Esophagus (tissue), 2 donors: Measurements from ENCODE around the gene KIF3B. TPM values are rescaled to one million over a fixed set of nuclear protein-coding genes. Genes with fewer than 3 reads are reported as not detected.
"Not testable (repeated sequence)": the region's sequence is repeated elsewhere in the genome, so short reads cannot be mapped to it uniquely, and the experiment has no call there.

Experiments used
- H3K27ac ChIP-seq, 2 donors: one replicate each; pipeline ENCODE4 v1.5.1; 2013; ENCODE audit warnings: low read depth in 2 of 2, mild to moderate bottlenecking in 2 of 2, inconsistent platforms in 1 of 2, low read length in 1 of 2, moderate library complexity in 1 of 2
- H3K27me3 ChIP-seq, 2 donors: one replicate each; pipeline ENCODE4 v1.6.1; 2013; ENCODE audit warnings: low read length in 2 of 2, control low read depth in 1 of 2, mild to moderate bottlenecking in 1 of 2; ENCODE audit not compliant: insufficient read depth in 2 of 2, control insufficient read depth in 1 of 2
- H3K36me3 ChIP-seq, 2 donors: one replicate each; pipeline ENCODE4 v1.6.1; 2013; ENCODE audit warnings: low read length in 1 of 2; ENCODE audit not compliant: control insufficient read depth in 2 of 2, insufficient read depth in 2 of 2
- H3K4me1 ChIP-seq, 2 donors: one replicate each; pipeline ENCODE4 v1.6.1; 2013; ENCODE audit warnings: low read length in 1 of 2; ENCODE audit not compliant: control insufficient read depth in 2 of 2, insufficient read depth in 2 of 2
- H3K4me3 ChIP-seq, 2 donors: one replicate each; pipeline ENCODE4 v1.5.1; 2013; ENCODE audit warnings: low read length in 2 of 2, mild to moderate bottlenecking in 2 of 2, low read depth in 1 of 2, moderate library complexity in 1 of 2
- H3K9me3 ChIP-seq, 2 donors: one replicate each; pipeline ENCODE4 v1.6.1; 2013; ENCODE audit warnings: mild to moderate bottlenecking in 2 of 2, low read depth in 1 of 2, low read length in 1 of 2, moderate library complexity in 1 of 2; ENCODE audit not compliant: control insufficient read depth in 2 of 2, insufficient read depth in 1 of 2
- WGBS, 2 donors: extraction: QIAGEN DNeasy Blood & Tissue Kit; methylation state at CpG; one replicate each; pipeline ENCODE4 v1.1.7; 2013; 5-methylcytosine and 5-hydroxymethylcytosine counted together
- polyA plus RNA-seq, 2 donors: library from polyadenylated mRNA; stranded (reverse); fragments of 200-250 nt; gene quantifications; one replicate each; pipeline ENCODE4 v1.2.3, GENCODE V29; 2013
- donor health status: healthy with polysubstance abuse.
- donor health status: Bipolar disorder and iron deficiency.

KIF3B gene
- polyA plus RNA-seq, 2 donors = 2.6 to 4.5 TPM

- Histone ChIP-seq H3K27ac (no peak overlapping the region), H3K27me3 (no peaks in the 10 kb centered on the region), H3K4me1 (peaks cover 0 to 7% of the 10 kb centered on the region in 2 donors), H3K9me3 (no peaks in the 10 kb centered on the region), H3K4me3 (no peak overlapping the region), H3K36me3 (no peaks in the 10 kb centered on the region)
- 86 to 90% methylated on average over 3 of the region's 3 CpGs for WGBS, 2 donors
These were observed 3.1 kb upstream of the KIF3B start for GRCh38 chr20:32274359-32274758.

DNA sequence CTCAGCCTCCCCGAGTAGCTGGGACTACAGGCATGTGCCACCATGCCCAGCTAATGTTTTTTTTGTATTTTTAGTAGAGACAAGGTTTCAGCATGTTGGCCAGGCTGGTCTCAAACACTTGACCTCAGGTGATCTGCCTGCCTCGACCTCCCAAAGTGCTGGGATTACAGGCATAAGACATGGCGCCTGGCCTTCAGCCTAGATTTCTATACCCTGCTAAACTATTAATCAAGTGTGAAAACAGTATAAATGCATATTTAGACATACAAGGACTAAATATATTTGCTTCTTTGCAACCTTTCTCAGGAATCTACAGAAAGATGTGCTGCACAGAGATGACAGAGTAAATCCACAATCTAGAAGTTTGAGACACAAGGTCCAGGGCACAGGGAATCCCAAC, 2.3 kb upstream of the KIF3B start:
- not testable (repeated sequence) for H3K9me3 ChIP-seq, H3K27me3 ChIP-seq, H3K36me3 ChIP-seq, H3K4me3 ChIP-seq, H3K27ac ChIP-seq, H3K4me1 ChIP-seq
- WGBS, 2 donors = 80 to 88% methylated on average over 3 of the region's 3 CpGs

DNA sequence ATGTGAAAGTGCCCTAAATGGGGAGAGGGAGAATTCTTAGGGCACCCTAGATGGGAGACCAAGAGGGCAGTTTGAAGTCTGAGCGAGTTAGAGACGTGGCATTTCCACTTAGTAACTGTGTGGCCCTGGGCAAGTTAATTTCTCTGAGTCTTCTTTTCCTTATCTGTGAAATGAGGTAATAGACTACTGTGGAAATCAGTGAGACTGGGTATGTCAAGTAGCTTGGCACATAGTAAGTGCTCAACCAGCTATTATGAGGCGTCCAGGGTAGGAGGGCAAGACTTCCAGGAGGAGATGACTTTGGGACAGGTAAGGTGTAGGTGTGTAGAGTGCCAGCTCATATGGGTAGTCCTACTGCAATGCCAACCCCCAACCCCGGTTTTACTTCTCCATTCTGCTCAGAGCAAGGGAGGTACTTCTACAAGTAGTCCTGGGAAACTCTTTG, 770 bp downstream of the KIF3B start:
- Histone ChIP-seq H3K27ac (peak overlapping the region in 1 of 2 donors; percentile 54), H3K4me3 (peak overlapping the region; percentile 76 to 78), H3K36me3 (peaks cover 0 to 2% of the 10 kb centered on the region in 2 donors), H3K4me1 (peaks cover 0 to 7% of the 10 kb centered on the region in 2 donors), H3K27me3 (no peaks in the 10 kb centered on the region), H3K9me3 (no peaks in the 10 kb centered on the region)
- 31 to 37% methylated on average over 4 of the region's 4 CpGs for WGBS, 2 donors

DNA sequence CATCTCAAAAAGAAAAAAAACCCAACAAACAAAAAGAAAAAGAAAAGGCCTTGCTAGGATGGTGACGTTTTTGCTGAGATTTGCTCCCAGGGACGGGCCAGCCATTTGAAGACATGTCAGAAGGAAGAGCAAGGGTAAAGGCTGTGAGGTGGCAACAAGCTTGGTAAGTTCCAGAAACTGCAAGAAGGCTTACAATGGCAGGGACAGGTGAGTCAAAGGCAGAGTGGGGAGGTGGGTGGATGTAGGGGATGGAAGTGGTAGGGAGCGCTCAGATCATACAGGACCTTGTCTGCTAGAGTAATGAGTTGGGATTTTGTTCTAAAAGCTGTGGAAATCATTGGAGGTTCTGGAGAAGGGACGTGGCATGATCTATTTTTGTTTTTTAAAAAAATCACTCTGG, 4.3 kb downstream of the KIF3B start:
- Histone ChIP-seq H3K27ac (no peak overlapping the region), H3K27me3 (no peaks in the 10 kb centered on the region), H3K4me1 (peaks cover 0 to 7% of the 10 kb centered on the region in 2 donors), H3K36me3 (peaks cover 0 to 2% of the 10 kb centered on the region in 2 donors), H3K4me3 (no peak overlapping the region), H3K9me3 (no peaks in the 10 kb centered on the region)
- 81 to 90% methylated on average over 4 of the region's 4 CpGs for WGBS, 2 donors

GRCh38 chr20:32282461-32282860, 5.0 kb downstream of the KIF3B start:
- H3K9me3 ChIP-seq = no peaks in the 10 kb centered on the region
- H3K36me3 ChIP-seq = peaks cover 0 to 2% of the 10 kb centered on the region in 2 donors
- peaks cover 0 to 4% of the 10 kb centered on the region in 2 donors for H3K4me1 ChIP-seq
- 30 to 33% methylated on average over 4 of the region's 4 CpGs for WGBS, 2 donors
- H3K27ac ChIP-seq = no peak overlapping the region
- no peaks in the 10 kb centered on the region for H3K27me3 ChIP-seq
- H3K4me3 ChIP-seq = no peak overlapping the region

DNA sequence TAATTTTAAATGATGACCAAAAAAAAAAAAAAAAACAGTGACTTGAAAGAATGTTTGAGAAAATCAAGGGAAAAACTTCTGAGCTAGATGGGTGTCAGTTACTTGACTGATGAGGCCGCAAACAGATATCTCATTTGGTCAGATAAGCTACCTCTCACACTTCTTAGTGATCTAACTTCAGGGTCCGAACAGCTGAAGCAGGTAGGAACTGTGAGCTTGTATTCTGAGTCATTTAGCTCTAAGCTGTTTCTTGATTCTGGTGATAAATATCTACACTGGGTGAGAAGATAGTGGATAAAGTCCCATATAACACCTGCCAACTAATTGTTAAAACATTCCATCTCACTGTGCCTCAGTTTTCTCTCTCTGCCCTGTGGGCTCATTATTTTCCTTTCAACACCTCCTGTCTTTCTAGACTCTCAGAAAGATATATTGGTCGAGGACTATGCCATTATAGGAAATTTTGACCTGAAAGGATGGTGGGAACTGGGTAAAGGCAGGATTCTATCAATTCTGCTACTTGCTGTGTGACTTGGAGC, 7.7 kb downstream of the KIF3B start:
- H3K4me3 ChIP-seq = no peak overlapping the region
- no peaks in the 10 kb centered on the region for H3K27me3 ChIP-seq
- WGBS, 2 donors = 56 to 64% methylated on average over 3 of the region's 3 CpGs
- H3K9me3 ChIP-seq = no peaks in the 10 kb centered on the region
- peaks cover 0 to 2% of the 10 kb centered on the region in 2 donors for H3K36me3 ChIP-seq
- peak overlapping the region in 1 of 2 donors; percentile 13 for H3K27ac ChIP-seq
- H3K4me1 ChIP-seq = no peaks in the 10 kb centered on the region

DNA sequence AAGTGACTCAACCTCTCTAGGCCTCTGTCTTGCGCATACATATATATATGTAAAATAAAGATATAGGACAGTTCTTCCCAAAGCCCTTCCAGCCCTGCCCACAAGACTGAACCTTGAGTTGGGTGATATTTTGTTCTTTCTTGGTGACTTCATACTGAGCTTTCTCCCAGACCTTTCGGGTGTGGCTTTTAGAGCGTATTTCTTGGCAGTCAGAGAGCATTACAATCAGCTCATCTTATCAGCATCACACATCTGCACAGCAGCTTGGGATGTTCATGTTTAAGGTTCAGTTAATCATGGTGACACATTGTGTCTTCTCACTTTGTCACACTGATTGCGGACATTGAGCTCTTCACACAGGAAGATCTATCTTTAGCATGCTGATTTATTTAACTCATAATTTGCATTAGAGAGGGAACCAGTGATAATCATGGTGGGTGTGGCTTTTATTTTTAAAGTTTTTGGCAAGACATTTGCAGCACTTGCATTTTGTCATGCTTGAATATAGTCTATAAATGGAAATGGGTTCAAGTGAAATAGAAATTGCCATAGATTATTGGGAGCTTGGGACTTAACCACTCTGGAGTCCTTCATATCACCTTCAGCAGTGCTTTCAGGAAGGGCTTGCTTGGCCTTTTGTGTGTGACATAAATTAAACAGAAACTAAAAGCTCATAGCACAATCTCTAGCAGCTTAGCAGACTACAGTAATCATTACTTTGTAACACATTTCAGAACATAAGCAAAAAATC, 8.3 kb downstream of the KIF3B start:
- 36 to 47% methylated on average over 4 of the region's 4 CpGs for WGBS, 2 donors

DNA sequence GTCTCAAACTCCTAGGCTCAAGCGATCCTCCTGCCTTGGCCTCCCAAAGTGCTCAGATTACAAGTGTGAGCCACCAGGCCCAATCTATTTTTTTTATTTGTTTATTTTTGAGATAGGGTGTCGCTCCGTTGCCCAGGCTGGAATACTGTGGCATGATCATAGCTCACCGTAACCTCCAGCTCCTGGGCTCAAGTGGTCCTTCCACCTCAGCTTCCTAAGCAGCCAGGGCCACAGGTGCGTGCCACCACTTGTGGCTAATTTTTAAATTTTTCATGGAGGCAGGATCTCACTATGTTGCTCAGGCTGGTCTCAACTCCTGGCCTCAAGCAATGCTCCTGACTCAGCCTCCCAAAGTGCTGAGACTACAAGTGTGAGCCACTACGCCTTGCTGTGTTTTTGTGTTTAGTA, 9.8 kb downstream of the KIF3B start:
- no peak overlapping the region for H3K4me3 ChIP-seq
- WGBS, 2 donors = 90 to 97% methylated on average over 6 of the region's 6 CpGs
- H3K36me3 ChIP-seq = no peaks in the 10 kb centered on the region
- H3K9me3 ChIP-seq = no peaks in the 10 kb centered on the region
- no peak overlapping the region for H3K27ac ChIP-seq
- H3K27me3 ChIP-seq = no peaks in the 10 kb centered on the region
- H3K4me1 ChIP-seq = no peaks in the 10 kb centered on the region

More for the DNA sequence above, 8.3 kb downstream of the KIF3B start:
- no peak overlapping the region for H3K4me3 ChIP-seq
- peak overlapping the region in 1 of 2 donors; percentile 13 for H3K27ac ChIP-seq
- no peaks in the 10 kb centered on the region for H3K27me3 ChIP-seq
- peaks cover 0 to 2% of the 10 kb centered on the region in 2 donors for H3K36me3 ChIP-seq
- no peaks in the 10 kb centered on the region for H3K9me3 ChIP-seq
- no peaks in the 10 kb centered on the region for H3K4me1 ChIP-seq

GRCh38 chr20:32288225-32288849, 10.9 kb downstream of the KIF3B start:
- Histone ChIP-seq H3K4me3 (no peak overlapping the region), H3K4me1 (no peaks in the 10 kb centered on the region), H3K36me3 (no peaks in the 10 kb centered on the region), H3K27ac (no peak overlapping the region), H3K27me3 (no peaks in the 10 kb centered on the region), H3K9me3 (no peaks in the 10 kb centered on the region)
- WGBS, 2 donors = 79 to 82% methylated on average over 6 of the region's 6 CpGs
